ENCODE data around the gene KLHL10.
A peak's percentile ranks its signal among the peaks of the same experiment; 100 is the strongest.
"Not testable (repeated sequence)": the region's sequence is repeated elsewhere in the genome, so short reads cannot be mapped to it uniquely, and the experiment has no call there.

The KLHL10 gene

GRCh38 chr17:41813699-41814124 lies 23.9 kb upstream of the KLHL10 start:
- DNase-seq: no peak

DNA sequence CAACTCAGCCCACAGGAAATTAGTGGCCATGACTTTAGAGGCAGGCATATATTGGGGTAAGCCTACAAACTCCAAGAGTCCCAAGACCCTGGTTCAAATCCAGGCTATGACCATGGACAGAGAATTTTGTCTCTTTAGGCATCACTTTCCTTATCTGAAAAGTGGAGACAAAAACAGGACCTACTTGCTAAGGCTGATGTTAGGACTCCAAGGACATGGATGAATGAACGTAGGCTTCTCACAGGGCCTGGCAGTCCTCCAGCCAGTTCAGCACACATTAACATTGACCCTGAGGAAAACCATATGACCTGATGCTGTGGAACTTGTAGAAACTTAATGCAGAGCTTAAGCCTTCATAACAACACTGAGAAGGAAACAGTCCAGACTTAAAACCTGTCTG lies 23.4 kb upstream of the KLHL10 start:
- peak; percentile 31 for DNase-seq

DNA sequence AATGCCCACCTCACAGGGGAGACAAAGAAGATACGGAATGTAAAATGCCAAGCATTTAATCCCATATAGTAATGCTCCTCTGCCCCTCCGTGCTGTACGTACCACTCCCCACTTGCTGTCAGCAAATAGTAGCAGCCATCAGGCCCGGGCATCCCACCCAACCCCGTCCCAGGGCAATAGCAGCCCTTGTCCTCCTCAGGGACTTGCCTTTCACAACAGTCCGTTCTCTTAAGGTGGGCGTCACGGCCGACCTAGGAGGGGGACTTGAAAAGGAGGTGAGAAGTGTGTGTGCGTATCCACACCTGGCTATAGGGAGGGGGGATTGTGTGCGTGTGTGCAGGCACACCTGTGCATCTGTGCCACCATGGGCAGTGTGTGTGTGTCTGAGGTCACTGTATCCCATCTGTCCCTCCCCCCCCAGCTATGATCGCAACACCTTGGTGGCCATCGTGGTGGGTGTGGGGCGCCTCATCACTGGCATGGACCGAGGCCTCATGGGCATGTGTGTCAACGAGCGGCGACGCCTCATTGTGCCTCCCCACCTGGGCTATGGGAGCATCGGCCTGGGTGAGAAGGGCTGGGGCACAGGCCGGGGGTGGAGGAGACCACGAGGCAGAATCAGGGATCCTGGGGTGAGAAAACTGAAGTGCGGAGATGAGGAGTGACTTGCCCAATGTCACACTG lies 20.8 kb upstream of the KLHL10 start:
- DNase-seq: no peak

DNA sequence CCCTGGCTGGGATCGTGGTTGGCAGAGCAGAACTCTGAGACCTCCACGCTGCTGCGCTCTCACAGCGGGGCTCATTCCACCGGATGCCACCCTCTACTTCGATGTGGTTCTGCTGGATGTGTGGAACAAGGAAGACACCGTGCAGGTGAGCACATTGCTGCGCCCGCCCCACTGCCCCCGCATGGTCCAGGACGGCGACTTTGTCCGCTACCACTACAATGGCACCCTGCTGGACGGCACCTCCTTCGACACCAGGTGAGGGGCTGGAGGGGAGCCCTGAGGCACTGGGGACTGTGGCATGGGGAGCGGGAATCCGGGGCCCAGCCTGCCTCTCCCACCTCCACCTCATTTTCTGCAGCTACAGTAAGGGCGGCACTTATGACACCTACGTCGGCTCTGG lies 19.6 kb upstream of the KLHL10 start:
- no peak for DNase-seq

- DNase-seq: no peak
These were observed 15.8 kb upstream of the KLHL10 start for GRCh38 chr17:41821776-41822175.

- no peak for DNase-seq
These were observed 15.1 kb upstream of the KLHL10 start for GRCh38 chr17:41822216-41823140.

GRCh38 chr17:41823141-41823524 lies 14.5 kb upstream of the KLHL10 start:
- DNase-seq: no peak

GRCh38 chr17:41823580-41823979 lies 14.0 kb upstream of the KLHL10 start:
- DNase-seq: no peak

DNA sequence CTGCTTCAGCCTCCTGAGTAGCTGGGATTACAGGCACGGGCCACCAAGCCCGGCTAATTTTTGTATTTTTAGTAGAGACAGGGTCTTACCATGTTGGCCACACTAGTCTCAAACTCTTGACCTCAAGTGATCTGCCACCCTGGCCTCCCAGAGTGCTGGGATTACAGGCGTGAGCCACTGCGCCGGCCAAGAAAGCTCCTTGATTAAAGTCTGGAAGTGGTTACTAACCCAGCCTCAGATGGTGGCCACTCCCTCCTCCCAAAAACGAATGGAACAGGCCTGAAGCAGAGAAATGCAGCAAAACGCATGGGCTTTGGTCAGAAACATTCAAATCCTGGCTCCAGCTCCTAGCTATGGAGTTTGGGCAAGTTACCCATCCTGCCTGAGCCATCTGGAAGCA lies 13.5 kb upstream of the KLHL10 start:
- DNase-seq: no peak

DNA sequence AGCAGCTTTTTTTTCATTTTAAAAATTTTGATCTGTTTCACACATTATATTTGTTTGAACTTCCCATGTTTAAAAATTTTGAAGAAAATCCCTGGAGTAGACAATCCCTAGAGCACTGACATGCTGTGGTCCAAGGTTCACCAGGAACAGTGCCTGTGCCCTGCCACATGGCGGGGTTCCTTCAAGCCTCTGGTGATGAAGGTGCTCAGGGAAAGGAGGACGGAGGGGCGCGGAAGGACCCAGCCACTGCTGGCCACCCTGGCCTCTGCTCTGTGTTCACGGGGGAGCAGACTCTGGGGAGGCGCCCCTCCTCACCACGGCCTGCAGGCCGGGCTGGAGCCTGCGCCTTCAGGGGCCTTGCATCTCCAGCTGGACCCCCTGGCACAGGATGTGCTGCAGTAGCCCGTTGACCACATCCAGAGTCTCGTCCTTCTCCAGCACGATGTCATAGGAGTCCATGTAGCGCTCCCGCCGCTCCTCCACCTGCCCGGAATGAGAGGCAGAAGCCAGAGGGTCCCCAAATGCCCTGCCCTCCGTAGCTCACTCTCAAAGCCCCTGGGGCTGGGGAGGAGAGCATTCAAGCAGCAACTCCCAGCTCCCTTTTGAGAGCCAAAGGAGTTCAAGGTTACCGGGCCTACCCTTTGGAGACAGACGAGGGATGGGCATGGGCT lies 12.3 kb upstream of the KLHL10 start:
- DNase-seq: no peak

DNA sequence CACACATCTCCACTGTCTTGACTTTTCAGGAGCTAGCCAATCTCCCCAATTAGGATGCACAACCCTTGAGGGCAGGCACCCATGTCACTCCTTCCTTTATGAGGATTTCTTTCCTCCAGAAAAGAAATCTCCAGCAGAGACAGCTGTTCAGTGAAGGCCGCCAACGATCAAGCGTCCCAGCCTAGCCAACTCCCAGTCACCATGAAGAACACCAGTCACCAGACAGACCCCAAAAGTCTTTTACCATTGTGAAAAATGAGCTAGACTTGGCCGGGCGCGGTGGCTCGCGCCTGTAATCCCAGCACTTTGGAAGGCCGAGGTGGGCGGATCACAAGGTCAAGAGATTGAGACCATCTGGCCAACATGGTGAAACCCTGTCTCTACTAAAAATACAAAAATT lies 7.7 kb upstream of the KLHL10 start:
- DNase-seq: not testable (repeated sequence)

DNA sequence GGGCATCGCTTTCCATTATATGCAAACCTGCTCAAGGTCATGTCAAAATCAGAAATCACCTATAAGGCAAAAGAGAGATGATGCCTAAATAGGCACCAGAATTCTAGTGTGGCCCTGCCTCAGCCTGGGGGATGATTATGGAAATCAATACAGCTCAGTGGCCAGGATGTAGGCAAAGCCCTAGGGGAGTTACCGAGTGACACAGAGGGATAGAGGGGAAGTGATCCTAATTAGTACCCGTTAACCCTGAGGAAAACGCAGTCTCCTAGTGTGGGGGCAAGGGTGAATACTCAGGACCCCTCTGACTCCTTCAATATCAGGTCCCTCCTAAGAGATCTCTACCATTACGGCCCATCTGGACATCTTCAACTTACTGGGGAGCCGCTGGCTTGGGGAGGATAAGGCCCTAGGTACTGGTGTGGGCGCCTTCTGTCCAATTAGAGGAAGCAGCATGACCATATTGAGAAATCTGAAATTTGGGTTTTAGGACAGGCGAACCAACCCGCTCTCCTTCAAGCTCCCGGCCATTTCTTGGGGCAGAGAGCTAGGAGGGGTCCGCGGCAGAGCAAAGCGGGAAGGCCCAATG lies 2.3 kb upstream of the KLHL10 start:
- DNase-seq: peak; percentile 11

GRCh38 chr17:41835800-41836549 lies 1.6 kb upstream of the KLHL10 start, which contains the start of gene NT5C3B:
TSS of gene NT5C3B (minus strand) at chr17:41836232. CDS start at chr17:41836193, 39 bp downstream.
- peak; percentile 49 for DNase-seq

DNA sequence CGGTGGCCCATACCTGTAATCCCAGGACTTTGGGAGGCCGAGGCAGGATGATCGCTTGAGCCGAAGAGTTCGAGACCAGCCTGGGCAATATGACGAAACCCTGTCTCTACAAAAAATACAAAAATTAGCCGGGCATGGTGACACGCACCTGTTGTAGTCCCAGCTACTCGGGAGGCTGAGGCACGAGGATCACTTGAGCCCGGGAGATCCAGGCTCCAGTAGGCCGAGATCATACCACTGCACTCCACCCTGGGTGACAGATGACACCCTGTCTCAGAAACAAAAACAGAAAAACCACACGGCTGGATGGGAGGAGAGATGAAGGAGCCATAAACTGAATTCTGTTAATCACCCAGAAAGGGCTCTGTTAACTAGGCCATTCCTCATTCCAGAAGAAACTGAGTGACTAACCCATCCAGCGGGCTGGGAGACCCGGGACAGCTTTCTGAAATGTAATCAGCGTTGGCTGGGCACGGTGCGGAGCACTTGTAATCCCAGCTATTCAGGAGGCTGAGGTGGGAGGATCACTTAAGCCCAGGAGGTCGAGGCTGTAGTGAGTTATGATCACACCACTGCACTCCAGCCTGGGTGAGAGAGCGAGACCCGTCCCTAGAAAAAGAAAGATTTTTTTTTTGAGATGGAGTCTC lies 952 bp upstream of the KLHL10 start:
- DNase-seq: no peak

GRCh38 chr17:41839448-41839847 lies 1.8 kb downstream of the KLHL10 start:
- not testable (repeated sequence) for DNase-seq

GRCh38 chr17:41840781-41841180 lies 3.2 kb downstream of the KLHL10 start:
- not testable (repeated sequence) for DNase-seq

DNA sequence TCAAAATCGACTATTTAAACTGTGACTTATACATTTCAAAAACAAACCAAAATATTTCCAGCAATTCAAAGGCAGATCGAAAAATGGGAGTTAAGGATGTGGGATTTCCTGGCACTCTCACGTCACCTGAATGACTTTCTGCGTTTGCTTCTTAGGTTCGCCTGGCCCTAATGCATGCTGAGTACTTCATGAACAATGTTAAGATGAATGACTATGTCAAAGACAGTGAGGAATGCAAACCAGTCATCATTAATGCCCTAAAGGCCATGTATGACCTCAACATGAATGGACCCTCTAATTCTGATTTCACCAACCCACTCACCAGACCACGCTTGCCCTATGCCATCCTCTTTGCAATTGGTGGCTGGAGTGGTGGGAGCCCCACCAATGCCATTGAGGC lies 7.3 kb downstream of the KLHL10 start:
- DNase-seq: peak; percentile 39

GRCh38 chr17:41848788-41849187 lies 11.2 kb downstream of the KLHL10 start:
- peak; percentile 43 for DNase-seq

DNA sequence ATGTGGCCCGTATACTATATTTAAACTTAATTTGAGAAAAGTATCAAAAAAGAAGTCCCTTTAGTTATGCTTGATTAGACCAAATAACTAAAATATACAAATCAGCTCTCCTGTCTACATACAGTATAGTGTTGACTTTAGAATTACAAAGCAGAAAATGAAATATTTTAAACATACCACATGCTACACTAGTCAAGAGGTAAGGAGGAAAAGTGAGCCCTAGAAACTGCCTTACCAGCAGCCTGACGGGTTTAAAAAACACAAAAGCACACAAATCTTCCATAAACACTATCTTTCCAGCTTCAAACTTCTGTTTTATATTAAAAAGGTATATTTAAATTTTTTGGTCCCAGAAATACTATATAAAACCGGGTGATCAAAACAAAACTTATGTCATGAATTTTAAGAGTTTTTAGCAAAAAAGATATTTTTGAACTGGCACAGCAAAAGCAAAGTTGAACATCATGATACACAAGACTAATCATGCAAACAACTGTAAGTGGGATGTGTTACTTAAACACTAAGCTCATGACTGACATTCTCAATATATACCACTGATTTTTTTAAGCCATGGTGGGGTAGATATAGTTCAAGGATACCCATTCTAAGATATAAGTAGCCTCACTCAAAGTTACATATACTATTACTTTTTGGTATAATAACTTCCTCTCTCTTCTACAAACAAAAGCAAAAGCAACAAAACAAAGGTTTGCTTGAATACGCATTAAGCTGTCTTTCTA lies 11.8 kb downstream of the KLHL10 start:
- no peak for DNase-seq

GRCh38 chr17:41851382-41851781 lies 13.8 kb downstream of the KLHL10 start:
- DNase-seq: not testable (repeated sequence)
